Activated CD4-positive, CD25-positive, alpha-beta regulatory T cell (primary cell): Measurements from ENCODE around the gene SEPTIN6.
A peak's percentile ranks its signal among the peaks of the same experiment; 100 is the strongest.

Experiments
- DNase-seq, 4 experiments: peaks; one replicate each; lab custom pipeline; 2025; lab: John Stamatoyannopoulos, UW

The SEPTIN6 gene

DNA sequence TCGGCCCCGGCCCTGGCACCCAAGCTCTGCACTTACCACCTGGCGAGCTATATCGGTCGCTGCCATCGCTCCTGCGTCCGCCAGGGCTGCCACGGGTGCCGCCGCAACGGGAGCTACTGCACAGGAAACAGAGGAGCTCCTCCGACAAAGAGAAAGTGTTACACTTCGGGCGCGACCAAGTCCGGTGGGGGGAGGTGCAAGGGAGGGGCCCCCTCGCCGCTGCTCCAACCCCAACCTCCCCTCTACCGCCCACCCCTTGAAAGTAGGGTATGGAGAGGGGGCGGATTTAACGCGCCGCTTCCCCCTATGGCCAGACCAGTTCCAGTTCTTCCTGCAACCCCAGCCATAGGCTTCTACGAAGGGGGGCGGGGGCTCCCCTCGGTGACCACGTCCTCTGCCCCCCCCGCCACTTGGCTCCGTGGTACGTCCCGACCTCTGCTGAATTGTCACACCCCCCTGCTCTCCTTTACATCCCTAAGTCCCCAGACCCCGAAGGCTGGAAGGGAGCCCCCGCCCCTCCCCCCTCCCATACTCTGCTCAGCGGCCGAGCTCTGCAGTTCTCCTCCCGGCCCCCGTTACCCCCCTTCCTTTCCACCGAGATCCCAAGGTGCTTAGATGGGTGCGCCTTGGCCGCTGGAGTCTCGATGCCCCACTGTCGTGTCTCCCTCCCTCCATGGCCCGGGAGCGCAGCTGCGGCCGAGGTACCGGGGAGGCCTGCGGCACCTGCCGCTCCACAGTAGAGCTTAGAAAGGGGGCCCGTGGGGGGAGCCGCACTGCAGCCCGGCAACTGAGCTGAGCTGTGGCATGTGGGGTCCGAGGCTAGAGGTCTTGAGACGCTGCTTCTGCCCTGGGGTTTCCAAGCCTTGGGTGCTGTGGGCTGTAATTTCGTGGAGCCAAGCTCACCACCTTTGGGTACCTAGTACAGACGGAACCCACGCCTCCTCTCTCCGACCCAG, at the start of gene SEPTIN6:
Gene SEPTIN6, minus strand, starts transcription at position 129 of the 956 bp plus-strand sequence. Its CDS starts 63 bp downstream, at position 66.
- peak; percentile 41 to 72 (median 70) for DNase-seq

DNA sequence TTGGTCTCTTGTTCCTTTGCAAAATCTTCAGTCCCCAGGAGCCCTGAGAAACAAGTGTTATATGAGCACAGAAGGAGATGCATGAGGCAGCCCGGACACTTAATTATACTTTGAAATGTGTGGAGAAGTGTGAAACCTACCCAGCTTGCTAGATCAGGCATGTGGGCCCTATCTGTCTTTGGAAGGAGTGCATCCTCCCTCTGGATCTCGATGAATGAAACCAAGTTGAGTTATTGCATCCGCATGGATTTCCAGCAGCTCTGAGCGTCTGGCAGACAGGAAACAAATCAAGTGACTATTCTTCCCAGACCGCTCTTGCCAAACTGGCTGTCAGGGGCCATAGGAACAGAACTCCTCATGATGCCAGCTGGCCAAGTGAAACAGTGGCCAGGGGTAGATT, 45.8 kb upstream of the SEPTIN6 start:
- DNase-seq = no peak

DNA sequence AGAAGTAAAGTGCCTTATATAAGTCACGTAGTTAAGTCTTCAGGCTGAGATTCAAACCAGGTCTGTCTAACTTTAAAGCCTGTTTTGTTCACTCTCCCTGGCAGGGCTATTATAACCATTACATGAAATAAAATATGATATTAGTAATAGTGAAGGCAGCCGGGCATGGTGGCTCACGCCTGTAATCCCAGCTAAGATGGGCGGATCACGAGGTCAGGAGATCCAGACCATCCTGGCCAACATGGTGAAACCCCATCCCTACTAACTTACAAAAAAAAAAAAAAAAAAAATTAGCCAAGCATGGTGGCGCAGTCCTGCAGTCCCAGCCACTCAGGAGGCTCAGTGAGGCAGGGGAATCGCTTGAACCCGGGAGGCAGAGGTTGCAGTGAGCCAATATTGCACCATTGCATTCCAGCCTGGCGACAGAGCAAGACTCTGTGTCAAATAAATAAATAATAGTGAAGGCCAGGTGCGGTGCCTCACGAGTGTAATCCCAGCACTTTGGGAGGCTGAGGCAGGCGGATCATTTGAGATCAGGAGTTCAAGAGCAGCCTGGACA, 43.3 kb upstream of the SEPTIN6 start:
- DNase-seq = no peak

DNA sequence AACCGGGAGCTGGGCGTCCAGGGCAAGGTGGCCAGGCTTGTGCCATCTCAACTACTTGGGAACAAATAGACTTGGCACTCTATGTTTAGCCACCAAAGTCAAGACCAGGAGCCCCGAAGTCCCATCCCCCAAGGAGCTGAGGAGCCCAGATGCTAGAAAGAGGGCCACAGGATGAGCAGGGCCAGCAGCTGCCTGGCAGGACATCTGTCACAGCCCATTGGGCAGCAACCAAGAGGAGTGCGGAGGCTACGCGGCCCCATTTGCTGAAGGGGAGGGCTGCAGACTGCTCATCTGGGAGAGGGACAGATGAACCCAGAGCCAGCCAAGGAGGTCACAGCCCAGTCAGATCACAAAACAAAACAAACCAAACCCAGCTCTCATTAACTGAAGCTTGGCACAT, 42.5 kb upstream of the SEPTIN6 start:
- DNase-seq = no peak

- no peak for DNase-seq
Observed at GRCh38 chrX:119734897-119735339, 42.0 kb upstream of the SEPTIN6 start.

DNA sequence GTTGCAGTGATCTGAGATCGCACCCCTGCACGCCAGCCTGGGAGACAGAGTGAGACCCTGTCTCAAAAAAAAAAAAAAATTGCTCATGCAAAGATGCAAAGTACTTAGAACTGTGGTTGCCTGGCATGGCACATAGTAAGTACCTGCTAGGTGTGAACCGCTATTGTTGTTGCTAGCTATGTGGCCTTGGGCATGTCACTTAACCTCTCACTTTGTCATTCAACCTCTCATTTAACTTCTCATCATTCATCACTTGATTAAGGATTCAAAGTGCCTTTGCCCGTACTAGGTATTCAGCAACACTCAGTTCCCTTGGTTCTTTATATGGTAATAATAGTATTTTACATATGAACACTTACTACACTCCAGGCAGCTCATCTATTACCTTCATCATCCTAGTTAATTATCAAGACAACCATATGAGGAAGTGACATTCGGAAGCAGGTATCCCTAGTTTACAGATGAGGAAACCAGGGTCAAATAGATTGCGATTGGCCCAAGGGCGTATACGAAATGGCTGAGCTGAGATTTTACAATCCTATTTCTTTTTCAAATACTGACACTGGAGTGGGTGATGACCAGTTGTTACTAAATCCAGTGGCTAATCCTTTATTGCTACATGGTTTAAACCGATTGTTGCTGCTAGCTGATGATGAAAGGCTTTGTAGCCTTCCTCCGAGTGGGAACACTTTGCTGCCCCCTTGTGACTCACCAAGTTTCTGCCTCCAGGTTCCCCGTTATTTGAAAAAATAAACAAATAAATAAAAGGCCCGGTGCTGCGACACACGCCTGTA, 36.6 kb upstream of the SEPTIN6 start:
- peak; percentile 12 to 44 (median 25) for DNase-seq

DNA sequence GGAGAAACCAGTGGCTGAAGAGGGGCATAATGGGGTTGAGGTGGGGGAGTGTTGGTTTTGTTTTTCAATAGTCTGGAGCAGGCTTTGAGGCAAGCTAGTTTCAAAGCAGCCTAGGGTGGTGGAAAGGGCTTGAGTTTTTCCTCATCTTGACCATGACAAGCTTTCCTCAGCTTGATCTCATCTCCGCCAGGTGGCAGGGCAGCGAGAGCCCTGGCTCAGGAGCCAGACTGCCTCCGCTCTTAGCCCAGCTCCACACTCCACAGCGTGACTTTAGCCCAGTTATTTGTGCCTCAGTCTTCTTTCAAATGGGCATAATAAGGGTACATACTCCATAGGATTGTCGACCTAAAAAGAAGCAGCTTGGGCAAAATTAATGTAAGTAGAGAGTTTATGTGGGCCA, 35.5 kb upstream of the SEPTIN6 start:
- no peak for DNase-seq

DNA sequence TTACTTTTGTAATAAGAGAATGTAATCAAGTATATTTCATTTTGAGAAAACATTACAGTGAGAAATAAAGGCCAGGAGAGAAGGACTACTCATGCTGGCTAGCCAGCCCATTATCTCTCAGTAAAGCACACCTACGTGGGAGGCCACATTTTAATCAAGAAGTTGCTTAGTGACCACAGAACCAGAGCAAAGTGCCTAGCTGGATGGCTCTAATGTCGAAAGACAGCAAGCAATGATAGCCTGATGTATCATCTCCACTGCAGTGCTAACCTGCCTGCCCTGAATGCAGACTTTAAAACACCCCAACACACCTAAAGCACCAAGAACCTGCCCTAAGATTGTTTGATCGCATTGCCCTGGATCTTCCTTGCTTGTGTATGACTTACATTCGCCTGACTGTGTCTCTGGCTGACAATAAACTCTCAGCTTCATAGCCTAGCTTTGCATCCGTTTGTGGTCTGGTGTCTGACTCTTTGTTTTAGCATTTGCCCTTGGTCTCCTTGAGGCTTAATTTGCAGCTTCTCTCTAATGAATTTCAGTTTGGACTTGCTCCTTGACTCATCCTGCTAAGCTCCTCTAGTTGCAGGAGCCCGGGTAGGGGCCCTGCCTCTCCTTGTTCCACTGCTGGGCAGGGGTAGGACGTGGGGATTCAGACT, 34.1 kb upstream of the SEPTIN6 start:
- no peak for DNase-seq

GRCh38 chrX:119721926-119722325, 29.0 kb upstream of the SEPTIN6 start:
- no peak for DNase-seq

- DNase-seq = no peak
Observed at GRCh38 chrX:119721487-119721886, 28.5 kb upstream of the SEPTIN6 start.

DNA sequence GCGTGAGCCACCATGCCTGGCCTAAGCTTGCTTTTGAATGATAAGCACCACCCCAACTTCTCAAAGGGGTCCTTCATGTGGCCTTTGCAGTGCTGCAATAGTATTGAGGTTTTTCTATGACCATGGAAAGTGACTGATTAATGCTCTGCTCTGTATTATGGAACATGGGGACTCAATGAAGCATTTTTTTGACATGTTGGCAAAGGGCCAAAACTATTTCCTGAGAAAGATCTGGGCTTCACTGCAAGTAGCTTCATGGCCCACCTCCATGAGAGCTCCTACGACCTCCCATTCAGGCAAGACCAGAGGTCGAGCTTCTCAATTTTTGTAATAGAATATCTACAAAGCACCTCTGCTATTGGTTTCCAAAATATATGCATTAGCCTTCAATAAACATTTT, 16.7 kb upstream of the SEPTIN6 start:
- no peak for DNase-seq

DNA sequence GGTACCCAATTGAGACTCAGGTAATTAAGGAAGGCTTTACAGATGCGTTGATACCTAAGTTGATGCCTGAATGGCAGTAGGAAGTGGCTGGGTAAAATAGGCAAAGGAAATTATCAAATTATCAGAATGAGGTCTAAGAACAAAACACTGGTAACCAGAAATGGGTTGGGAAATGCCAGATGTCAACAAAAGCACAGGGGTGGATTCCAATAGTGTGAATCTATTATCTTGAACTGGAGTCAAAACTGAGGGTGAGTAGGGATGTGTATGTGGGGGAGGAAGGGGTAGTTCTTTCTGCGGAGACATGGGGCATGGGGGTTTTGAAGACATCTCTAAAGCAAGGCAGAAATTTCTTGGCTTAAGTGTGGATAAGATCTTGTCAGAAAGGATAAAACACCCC, 16.0 kb upstream of the SEPTIN6 start:
- DNase-seq = no peak

DNA sequence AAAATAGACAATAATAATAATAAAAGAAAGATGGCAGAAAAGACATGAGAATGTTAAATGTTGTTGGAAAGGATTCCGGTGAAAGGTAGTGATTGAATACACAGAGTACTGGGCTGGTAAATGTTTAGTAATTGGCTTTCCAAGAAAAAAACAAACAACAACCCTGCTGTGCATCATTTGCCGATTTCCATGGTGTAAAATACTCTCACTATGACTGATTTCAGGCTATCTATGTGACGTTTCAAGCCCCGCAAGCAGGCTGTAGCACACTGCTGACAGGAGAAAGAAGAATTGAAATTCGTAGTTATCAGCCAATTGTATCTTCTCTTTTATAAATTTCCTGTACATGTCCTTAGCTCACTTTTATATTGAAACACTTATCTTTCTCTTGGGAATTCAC, 13.6 kb upstream of the SEPTIN6 start:
- DNase-seq = no peak

DNA sequence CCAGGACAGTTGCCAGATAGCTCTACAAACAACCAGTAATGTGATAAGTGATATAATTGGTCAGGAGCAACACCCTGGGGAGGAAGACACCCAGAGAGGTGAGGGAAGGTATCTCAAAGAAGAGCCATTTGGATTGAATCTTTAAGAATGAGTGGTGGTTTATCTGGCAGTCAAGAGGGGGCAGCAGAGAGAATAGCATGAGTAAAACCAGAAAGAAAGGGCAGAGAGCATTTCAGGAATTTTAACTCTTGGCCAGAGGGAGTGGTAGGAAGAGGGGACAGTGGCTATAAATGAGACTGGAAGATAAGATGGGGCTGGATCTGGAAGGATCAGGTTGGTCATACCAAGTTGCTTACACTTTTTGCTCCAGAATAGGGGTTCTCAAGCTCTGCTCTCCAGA, 5.9 kb upstream of the SEPTIN6 start:
- no peak for DNase-seq

- DNase-seq = no peak
Observed at GRCh38 chrX:119696251-119696890, 3.4 kb upstream of the SEPTIN6 start.

- no peak for DNase-seq
Observed at GRCh38 chrX:119695535-119696050, 2.6 kb upstream of the SEPTIN6 start.

- no peak for DNase-seq
Observed at GRCh38 chrX:119694601-119695534, 1.9 kb upstream of the SEPTIN6 start.

GRCh38 chrX:119693996-119694451, 1.1 kb upstream of the SEPTIN6 start:
- no peak for DNase-seq

- DNase-seq = peak; percentile 2 to 39 (median 29)
Observed at GRCh38 chrX:119692191-119693039, 553 bp downstream of the SEPTIN6 start.
